Measurements from ENCODE around the gene CD247.

The CD247 gene

DNA sequence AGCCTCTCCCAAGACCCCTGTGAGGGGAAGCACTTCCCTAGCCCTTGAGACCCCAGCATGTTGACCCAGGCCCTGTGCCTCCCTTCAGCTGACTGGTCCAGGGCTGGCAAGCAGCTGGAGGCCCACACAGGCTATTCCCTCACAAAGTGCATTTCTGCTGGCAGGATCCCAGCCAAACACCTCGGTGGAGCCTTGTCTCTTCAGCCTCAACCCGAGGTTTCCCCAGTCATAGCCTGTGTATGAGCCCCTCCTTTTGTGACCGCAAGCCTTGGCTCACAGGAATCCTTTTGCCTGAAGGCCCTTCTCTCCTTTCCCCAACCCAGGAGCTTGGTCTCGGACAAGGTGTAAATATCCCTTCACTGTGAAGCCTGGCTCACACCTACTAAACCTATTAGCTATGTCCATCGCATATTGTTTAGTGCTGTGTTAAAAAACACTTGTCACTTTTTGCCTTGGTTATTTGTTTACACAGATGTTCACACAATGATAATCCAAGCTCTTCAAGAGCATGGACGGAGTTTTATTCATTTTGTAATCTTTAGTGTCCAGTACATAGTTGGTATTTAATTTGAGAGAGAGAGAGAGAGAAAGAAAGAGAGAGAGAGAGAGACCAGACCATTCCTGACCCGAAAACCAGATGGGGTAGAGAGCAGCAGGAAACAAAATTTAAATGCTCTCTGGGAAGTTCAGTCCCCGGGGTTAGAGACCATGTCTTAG, 8.5 kb upstream of the CD247 start:
- H3K9me3 Mint-ChIP-seq = no peaks in the 10 kb centered on the region
- no peak overlapping the region for H3K4me3 Mint-ChIP-seq
- H3K27me3 Mint-ChIP-seq = peaks cover 2% of the 10 kb centered on the region
- H3K36me3 Mint-ChIP-seq = no peaks in the 10 kb centered on the region
- H3K27ac Mint-ChIP-seq = peak overlapping the region; percentile 87
- H3K4me1 Mint-ChIP-seq = peaks cover 17% of the 10 kb centered on the region

DNA sequence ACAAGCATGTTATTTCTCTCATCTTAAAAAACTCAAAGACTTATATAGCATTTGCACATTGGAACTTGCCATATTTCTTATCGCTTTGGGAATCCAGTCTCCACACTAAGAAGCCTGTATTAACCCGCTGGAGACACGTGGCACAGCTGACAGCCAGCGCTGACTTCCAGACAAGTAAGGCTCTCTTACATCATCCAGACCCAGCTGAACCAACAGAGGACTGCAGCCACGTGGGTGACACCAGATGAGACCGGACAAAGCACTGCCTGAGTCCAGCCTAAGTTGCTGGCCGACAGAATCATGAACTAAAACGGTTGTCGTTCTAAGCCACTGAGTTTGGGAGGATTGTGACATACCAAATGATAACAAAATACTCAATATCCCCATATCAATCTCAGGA, 6.3 kb upstream of the CD247 start:
- H3K27ac Mint-ChIP-seq = peak overlapping the region; percentile 52
- H3K4me1 Mint-ChIP-seq = peaks cover 33% of the 10 kb centered on the region
- no peaks in the 10 kb centered on the region for H3K9me3 Mint-ChIP-seq
- peaks cover 2% of the 10 kb centered on the region for H3K27me3 Mint-ChIP-seq
- H3K4me3 Mint-ChIP-seq = no peak overlapping the region
- no peaks in the 10 kb centered on the region for H3K36me3 Mint-ChIP-seq

- peaks cover 2% of the 10 kb centered on the region for H3K27me3 Mint-ChIP-seq
- peaks cover 2% of the 10 kb centered on the region for H3K36me3 Mint-ChIP-seq
- peaks cover 32% of the 10 kb centered on the region for H3K4me1 Mint-ChIP-seq
- H3K4me3 Mint-ChIP-seq = no peak overlapping the region
- H3K9me3 Mint-ChIP-seq = no peaks in the 10 kb centered on the region
- no peak overlapping the region for H3K27ac Mint-ChIP-seq
These were observed 3.9 kb upstream of the CD247 start for GRCh38 chr1:167522246-167522645.

GRCh38 chr1:167520711-167521206, 2.4 kb upstream of the CD247 start:
- H3K9me3 Mint-ChIP-seq = no peaks in the 10 kb centered on the region
- H3K4me3 Mint-ChIP-seq = no peak overlapping the region
- H3K27me3 Mint-ChIP-seq = no peaks in the 10 kb centered on the region
- peaks cover 12% of the 10 kb centered on the region for H3K36me3 Mint-ChIP-seq
- no peak overlapping the region for H3K27ac Mint-ChIP-seq
- peaks cover 36% of the 10 kb centered on the region for H3K4me1 Mint-ChIP-seq

- peak overlapping the region; percentile 100 for H3K27ac Mint-ChIP-seq
- no peaks in the 10 kb centered on the region for H3K9me3 Mint-ChIP-seq
- H3K27me3 Mint-ChIP-seq = no peaks in the 10 kb centered on the region
- peaks cover 54% of the 10 kb centered on the region for H3K4me1 Mint-ChIP-seq
- peaks cover 15% of the 10 kb centered on the region for H3K36me3 Mint-ChIP-seq
- peak overlapping the region; percentile 95 for H3K4me3 Mint-ChIP-seq
These were observed 596 bp downstream of the CD247 start for GRCh38 chr1:167517535-167518330.

- Mint-ChIP-seq H3K36me3 (peaks cover 20% of the 10 kb centered on the region), H3K27ac (peak overlapping the region; percentile 100), H3K4me1 (peaks cover 64% of the 10 kb centered on the region), H3K27me3 (no peaks in the 10 kb centered on the region), H3K4me3 (peak overlapping the region; percentile 95), H3K9me3 (no peaks in the 10 kb centered on the region)
These were observed 1.6 kb downstream of the CD247 start for GRCh38 chr1:167516404-167517388.

- Mint-ChIP-seq H3K4me1 (peaks cover 68% of the 10 kb centered on the region), H3K27ac (peak overlapping the region; percentile 100), H3K4me3 (peak overlapping the region; percentile 95), H3K9me3 (no peaks in the 10 kb centered on the region), H3K27me3 (no peaks in the 10 kb centered on the region), H3K36me3 (peaks cover 23% of the 10 kb centered on the region)
These were observed 2.4 kb downstream of the CD247 start for GRCh38 chr1:167515893-167516321.

DNA sequence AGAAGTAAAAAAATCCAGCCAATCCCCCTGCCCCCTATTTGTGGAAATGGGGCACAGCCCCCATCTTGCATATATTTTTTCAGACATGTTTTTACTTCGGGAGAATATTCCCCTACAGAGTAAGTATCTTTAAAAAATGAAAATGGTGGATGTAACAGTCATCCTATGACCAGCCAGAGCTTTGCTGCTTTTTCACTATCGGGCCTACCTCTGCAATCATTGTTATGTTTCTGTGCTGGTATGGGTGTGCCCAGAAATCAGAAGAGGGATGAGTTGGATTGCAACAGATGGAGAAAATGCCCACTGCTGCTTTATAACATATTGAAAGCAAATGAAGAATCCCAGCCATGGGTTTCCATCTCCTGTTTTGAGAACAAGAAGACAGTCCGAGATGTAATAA, 2.9 kb downstream of the CD247 start:
- Mint-ChIP-seq H3K27me3 (no peaks in the 10 kb centered on the region), H3K36me3 (peaks cover 23% of the 10 kb centered on the region), H3K9me3 (no peaks in the 10 kb centered on the region), H3K4me1 (peaks cover 68% of the 10 kb centered on the region), H3K27ac (peak overlapping the region; percentile 100), H3K4me3 (peak overlapping the region; percentile 95)

GRCh38 chr1:167514288-167514687, 4.0 kb downstream of the CD247 start:
- H3K4me1 Mint-ChIP-seq = peaks cover 71% of the 10 kb centered on the region
- peak overlapping the region; percentile 95 for H3K4me3 Mint-ChIP-seq
- H3K27ac Mint-ChIP-seq = peak overlapping the region; percentile 100
- peaks cover 26% of the 10 kb centered on the region for H3K36me3 Mint-ChIP-seq
- H3K27me3 Mint-ChIP-seq = no peaks in the 10 kb centered on the region
- no peaks in the 10 kb centered on the region for H3K9me3 Mint-ChIP-seq

DNA sequence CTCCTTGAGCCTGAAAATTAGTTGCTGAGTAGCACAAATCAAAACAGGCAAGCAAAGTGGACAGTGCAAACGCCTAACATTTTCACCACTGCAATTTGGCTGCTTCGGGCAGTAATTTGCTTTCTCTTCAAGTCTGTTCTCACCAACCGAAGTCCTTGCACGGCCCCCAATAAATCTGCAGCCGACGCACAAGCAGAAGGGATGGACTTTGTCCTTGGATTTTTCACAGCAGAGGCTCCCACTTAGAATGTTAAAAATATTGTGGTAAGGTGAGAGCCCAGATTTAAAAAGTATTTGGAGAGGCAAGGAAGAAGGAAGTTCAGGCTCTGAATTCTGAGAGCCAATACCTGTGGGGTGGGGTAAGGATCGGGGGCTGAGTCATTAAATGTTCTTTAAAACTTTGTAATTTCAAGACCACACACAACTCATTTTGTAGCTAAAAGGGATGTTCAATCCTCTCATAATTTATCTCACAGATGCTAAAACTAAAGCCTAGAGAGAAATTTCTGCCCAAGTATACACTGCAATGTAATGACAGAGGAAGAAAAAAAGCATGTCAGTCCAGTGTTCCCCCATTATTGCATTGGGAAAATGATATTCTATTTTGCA, 6.2 kb downstream of the CD247 start:
- no peaks in the 10 kb centered on the region for H3K27me3 Mint-ChIP-seq
- H3K9me3 Mint-ChIP-seq = no peaks in the 10 kb centered on the region
- H3K27ac Mint-ChIP-seq = peak overlapping the region; percentile 98
- peaks cover 38% of the 10 kb centered on the region for H3K36me3 Mint-ChIP-seq
- peak overlapping the region; percentile 86 for H3K4me3 Mint-ChIP-seq
- peaks cover 86% of the 10 kb centered on the region for H3K4me1 Mint-ChIP-seq

DNA sequence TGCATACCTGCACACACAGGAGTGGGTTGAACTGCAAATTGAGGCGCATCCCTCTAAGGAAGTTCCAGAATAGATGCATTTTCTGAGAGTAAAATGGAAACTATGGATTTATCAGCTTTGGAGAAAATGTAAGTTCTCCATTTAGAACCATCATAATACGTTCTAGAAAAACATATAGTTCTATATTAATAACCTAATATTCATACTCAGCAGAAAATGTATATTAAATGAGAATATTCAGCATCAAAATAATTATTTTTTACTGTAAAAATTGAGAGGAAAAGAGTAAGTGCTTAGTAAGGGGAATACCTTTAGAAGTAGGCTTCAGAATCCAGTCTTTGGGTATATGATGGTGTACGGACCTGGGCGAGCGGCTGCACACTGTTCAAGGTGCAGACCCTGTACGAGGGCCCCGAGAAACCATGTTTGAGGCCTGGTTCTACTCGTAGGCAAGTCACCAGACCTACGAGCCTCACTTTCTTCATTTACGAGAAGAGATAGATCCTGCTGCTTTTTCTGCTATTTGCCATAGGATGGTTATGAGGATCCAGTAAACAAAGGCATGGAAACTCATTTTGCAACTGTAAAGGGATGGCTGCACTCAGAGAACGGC, 6.8 kb downstream of the CD247 start:
- Mint-ChIP-seq H3K9me3 (no peaks in the 10 kb centered on the region), H3K27me3 (no peaks in the 10 kb centered on the region), H3K4me3 (peak overlapping the region; percentile 86), H3K4me1 (peaks cover 89% of the 10 kb centered on the region), H3K27ac (peak overlapping the region; percentile 98), H3K36me3 (peaks cover 35% of the 10 kb centered on the region)

- Mint-ChIP-seq H3K27ac (peak overlapping the region; percentile 90), H3K36me3 (peaks cover 33% of the 10 kb centered on the region), H3K27me3 (no peaks in the 10 kb centered on the region), H3K9me3 (no peaks in the 10 kb centered on the region), H3K4me1 (peaks cover 91% of the 10 kb centered on the region), H3K4me3 (peak overlapping the region; percentile 75)
These were observed 7.4 kb downstream of the CD247 start for GRCh38 chr1:167510881-167511280.

GRCh38 chr1:167510244-167510643, 8.1 kb downstream of the CD247 start:
- peaks cover 91% of the 10 kb centered on the region for H3K4me1 Mint-ChIP-seq
- H3K9me3 Mint-ChIP-seq = no peaks in the 10 kb centered on the region
- H3K4me3 Mint-ChIP-seq = peak overlapping the region; percentile 75
- no peaks in the 10 kb centered on the region for H3K27me3 Mint-ChIP-seq
- H3K27ac Mint-ChIP-seq = peak overlapping the region; percentile 90
- peaks cover 31% of the 10 kb centered on the region for H3K36me3 Mint-ChIP-seq

DNA sequence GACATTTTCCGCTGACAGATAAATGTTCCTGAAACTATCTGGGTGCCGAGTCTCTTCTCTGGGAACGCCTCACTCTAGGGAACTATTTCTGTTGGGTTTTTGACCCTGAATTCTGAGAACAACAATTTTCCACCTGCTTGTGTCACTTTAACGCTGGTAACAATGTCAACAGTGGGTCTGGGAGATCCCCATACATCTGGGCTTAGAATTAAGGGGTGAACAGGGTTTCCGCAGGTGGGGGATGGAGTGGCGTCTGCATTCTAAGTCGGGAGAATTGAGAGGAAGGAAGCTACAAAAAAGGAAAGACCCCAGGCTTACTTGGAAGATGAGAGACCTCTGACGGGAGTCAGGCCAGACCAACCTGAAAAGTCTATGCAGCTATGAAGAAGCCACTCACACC, 8.7 kb downstream of the CD247 start:
- Mint-ChIP-seq H3K36me3 (peaks cover 31% of the 10 kb centered on the region), H3K9me3 (no peaks in the 10 kb centered on the region), H3K27me3 (no peaks in the 10 kb centered on the region), H3K4me1 (peaks cover 93% of the 10 kb centered on the region), H3K27ac (peak overlapping the region; percentile 79), H3K4me3 (peak overlapping the region; percentile 75)
